NB4 (cell line): ENCODE data around the gene CNTN4.

ENCODE experiments used
- DNase-seq: peaks from one replicate; pipeline ENCODE4 v3.0.0; 2010; ENCODE audit warnings: low read depth
- H3K4me3 ChIP-seq: one replicate; pipeline ENCODE4 v1.5.1; 2011; ENCODE audit warnings: mild to moderate bottlenecking, low read depth, low read length, moderate library complexity
- MYC ChIP-seq: IDR thresholded peaks from 2 replicates; pipeline ENCODE4 v1.6.1; 2011; ENCODE audit warnings: low read depth, low read length
- POLR2A ChIP-seq: IDR thresholded peaks from 2 replicates; pipeline ENCODE4 v1.6.1; 2011; ENCODE audit warnings: mild to moderate bottlenecking; ENCODE audit not compliant: insufficient read length; ENCODE audit errors: extremely low read depth
- TF ChIP-seq, protein P1 (sequence below): IDR thresholded peaks from one replicate; pipeline ENCODE4 v1.5.1; 2012; ENCODE audit warnings: low read depth, low read length
- TF ChIP-seq, protein P2 (sequence below): IDR thresholded peaks from 2 replicates; pipeline ENCODE4 v1.6.1; 2011; ENCODE audit warnings: low read depth, low read length

CNTN4 gene

DNA sequence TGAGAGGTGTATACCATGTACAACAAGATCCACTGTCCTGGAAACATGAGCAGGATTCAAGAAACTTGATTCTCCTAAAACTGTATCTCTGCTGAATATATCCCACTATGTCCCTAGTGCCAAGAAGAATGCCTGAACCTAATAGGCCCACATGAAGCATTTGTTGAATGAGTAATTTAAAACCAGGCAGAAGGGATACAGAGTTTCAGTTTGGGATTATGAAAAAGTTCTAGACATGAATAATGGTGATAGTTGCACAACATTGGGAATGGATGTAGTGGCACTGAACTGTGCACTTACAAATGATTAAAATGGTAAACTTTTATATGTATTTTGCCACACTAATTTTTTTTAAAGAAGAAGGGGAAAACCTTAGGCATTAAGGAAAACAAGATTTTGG is 750.4 kb downstream of the CNTN4 start:
- TF ChIP-seq, protein P1, sequence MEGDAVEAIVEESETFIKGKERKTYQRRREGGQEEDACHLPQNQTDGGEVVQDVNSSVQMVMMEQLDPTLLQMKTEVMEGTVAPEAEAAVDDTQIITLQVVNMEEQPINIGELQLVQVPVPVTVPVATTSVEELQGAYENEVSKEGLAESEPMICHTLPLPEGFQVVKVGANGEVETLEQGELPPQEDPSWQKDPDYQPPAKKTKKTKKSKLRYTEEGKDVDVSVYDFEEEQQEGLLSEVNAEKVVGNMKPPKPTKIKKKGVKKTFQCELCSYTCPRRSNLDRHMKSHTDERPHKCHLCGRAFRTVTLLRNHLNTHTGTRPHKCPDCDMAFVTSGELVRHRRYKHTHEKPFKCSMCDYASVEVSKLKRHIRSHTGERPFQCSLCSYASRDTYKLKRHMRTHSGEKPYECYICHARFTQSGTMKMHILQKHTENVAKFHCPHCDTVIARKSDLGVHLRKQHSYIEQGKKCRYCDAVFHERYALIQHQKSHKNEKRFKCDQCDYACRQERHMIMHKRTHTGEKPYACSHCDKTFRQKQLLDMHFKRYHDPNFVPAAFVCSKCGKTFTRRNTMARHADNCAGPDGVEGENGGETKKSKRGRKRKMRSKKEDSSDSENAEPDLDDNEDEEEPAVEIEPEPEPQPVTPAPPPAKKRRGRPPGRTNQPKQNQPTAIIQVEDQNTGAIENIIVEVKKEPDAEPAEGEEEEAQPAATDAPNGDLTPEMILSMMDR = no peak
- no peak for TF ChIP-seq MYC
- TF ChIP-seq, protein P2, sequence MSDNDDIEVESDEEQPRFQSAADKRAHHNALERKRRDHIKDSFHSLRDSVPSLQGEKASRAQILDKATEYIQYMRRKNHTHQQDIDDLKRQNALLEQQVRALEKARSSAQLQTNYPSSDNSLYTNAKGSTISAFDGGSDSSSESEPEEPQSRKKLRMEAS = no peak
- DNase-seq = no peak
- no peak overlapping the region for H3K4me3 ChIP-seq

DNA sequence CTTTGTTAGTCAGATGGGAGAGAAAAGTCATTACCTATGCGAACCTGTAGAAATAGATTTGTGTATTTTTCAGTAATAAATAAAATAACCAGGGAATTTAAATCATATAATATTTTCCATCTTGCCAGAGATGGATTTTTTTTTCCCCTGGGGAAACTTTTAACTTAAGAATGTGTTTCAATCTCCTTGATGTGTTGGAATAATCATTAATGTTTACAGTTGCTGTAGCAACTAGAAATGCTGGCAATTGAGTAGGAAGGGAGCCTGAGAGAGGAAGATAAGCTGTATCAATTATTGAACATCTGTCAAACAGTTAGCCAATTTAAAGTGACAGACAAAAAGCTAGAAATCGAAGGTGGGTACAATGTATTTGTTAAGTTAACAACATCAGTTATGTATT is 752.0 kb downstream of the CNTN4 start:
- no peak for DNase-seq
- TF ChIP-seq, protein P1 = no peak
- TF ChIP-seq, protein P2 = no peak
- no peak for TF ChIP-seq POLR2A
- TF ChIP-seq MYC = no peak
- H3K4me3 ChIP-seq = no peak overlapping the region

DNA sequence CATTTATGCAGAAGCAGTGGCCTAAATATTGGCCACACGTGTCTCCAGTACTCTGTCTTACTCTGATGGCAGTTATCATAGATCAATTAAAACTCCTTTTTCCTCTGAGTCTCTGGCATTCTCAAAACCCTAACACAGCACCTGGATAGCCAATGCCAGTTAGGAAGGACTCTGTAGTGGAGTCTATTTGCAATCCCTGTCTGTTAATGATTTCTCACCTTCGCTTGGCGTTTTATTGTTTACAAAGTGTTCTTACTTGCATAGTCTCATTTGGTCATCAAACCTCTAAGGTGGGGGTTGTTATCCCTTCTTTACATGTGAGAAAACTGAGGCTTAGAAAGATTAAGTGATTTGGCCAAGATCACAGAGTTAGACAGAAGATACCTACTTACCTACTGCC is 752.7 kb downstream of the CNTN4 start:
- TF ChIP-seq, protein P2 = no peak
- TF ChIP-seq POLR2A = no peak
- TF ChIP-seq MYC = no peak
- TF ChIP-seq, protein P1 = no peak
- DNase-seq = no peak
- H3K4me3 ChIP-seq = no peak overlapping the region

DNA sequence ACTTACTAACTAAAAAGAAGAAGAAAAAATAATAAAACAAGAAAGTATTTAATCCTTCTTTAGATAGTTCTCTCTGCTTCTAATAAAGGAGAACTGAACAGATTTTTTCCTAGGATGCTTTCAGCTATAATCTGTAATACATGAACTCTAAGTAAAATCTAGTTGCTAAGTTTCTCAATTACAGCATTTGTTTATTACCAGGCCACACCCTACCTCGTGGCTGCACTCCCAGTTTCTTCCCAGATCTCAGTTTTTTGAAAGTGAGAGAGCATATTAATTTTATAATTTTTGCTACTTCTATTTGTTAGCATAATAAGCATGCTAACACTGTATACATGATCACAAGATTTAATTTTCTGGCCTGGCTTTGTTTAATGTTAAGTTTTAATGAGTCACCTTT is 753.2 kb downstream of the CNTN4 start:
- TF ChIP-seq MYC (no peak), POLR2A (no peak)
- TF ChIP-seq, protein P2 = no peak
- TF ChIP-seq, protein P1 = no peak
- no peak for DNase-seq
- no peak overlapping the region for H3K4me3 ChIP-seq

DNA sequence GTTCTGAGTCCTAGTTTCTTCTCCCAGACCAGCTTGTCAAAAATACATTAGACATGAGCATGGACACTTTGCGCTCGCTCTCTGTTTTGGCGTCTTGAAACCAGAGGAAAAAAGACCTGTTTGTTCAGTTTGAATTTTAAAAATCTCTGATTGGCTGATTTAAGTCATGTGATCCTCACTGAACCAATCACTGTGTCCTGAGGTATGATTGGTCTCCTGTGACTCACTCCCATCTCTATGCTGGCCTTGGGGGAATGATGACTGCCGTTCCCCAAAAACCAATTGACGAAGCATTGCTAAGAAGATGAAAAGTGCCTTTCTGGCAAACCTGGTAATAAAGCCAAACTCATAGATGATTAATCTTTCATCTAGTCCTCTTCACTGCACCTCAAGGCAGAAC is 755.0 kb downstream of the CNTN4 start:
- TF ChIP-seq, protein P1 = no peak
- TF ChIP-seq POLR2A (no peak), MYC (no peak)
- TF ChIP-seq, protein P2 = no peak
- no peak for DNase-seq
- H3K4me3 ChIP-seq = no peak overlapping the region
